Upper lobe of left lung (tissue), 6 donors: ENCODE data around the gene DCTN4. TPM values are rescaled to one million over a fixed set of nuclear protein-coding genes. Genes with fewer than 3 reads are reported as not detected.
A peak's percentile ranks its signal among the peaks of the same experiment; 100 is the strongest.
"Not testable (repeated sequence)": the region's sequence is repeated elsewhere in the genome, so short reads cannot be mapped to it uniquely, and the experiment has no call there.

Source experiments
- ATAC-seq, 2 donors: fragments of 200-7000 bp; cut with Tn5 transposase; one replicate each; pipeline ENCODE4 v1.9.1; 2022; ENCODE audit warnings: mild to moderate bottlenecking in 2 of 2, moderate library complexity in 2 of 2; ENCODE audit not compliant: low FRiP score in 2 of 2
- DNase-seq, 2 donors: peaks; one replicate each; pipeline ENCODE4 v3.0.0-alpha.2; 2019 to 2020
- H3K27ac ChIP-seq, 4 donors: fragments of 200-600 bp; sonication (generic); one replicate each; pipeline ENCODE4 v1.5.1; 2016 to 2019
- H3K27me3 ChIP-seq, 4 donors: fragments of 200-600 bp; sonication (generic); one replicate each; pipeline ENCODE4 v1.5.1; 2017 to 2019
- H3K36me3 ChIP-seq, 4 donors: fragments of 200-600 bp; sonication (generic); one replicate each; pipeline ENCODE4 v1.5.1; 2016 to 2019
- H3K4me1 ChIP-seq, 4 donors: fragments of 200-600 bp; sonication (generic); one replicate each; pipeline ENCODE4 v1.5.1; 2018 to 2019
- H3K4me3 ChIP-seq, 4 donors: fragments of 200-600 bp; sonication (generic); one replicate each; pipeline ENCODE4 v1.5.1; 2017 to 2019; ENCODE audit warnings: mild to moderate bottlenecking in 2 of 4, moderate library complexity in 1 of 4
- H3K9me3 ChIP-seq, 4 donors: fragments of 200-600 bp; sonication (generic); one replicate each; pipeline ENCODE4 v1.5.1; 2018 to 2019
- EP300 ChIP-seq, 4 donors: sonication (generic); formaldehyde crosslinking; IDR thresholded peaks; one replicate each; pipeline ENCODE4 v1.5.1; 2017; ENCODE audit warnings: antibody characterized with exemption in 4 of 4, control low read depth in 2 of 4
- POLR2A ChIP-seq, 4 donors: fragments of 450-650 bp; IDR thresholded peaks; one replicate each; pipeline ENCODE4 v1.5.1; 2016 to 2017; ENCODE audit warnings: antibody characterized with exemption in 4 of 4, mild to moderate bottlenecking in 2 of 4
- POLR2AphosphoS5 ChIP-seq, 2 donors: sonication (generic); formaldehyde crosslinking; IDR thresholded peaks; one replicate each; pipeline ENCODE4 v1.5.1; 2017; ENCODE audit warnings: antibody characterized with exemption in 2 of 2
- WGBS, 2 donors: methylation state at CpG; one replicate each; pipeline ENCODE4 v1.1.5; 2017 to 2018; 5-methylcytosine and 5-hydroxymethylcytosine counted together
- total RNA-seq, 6 donors: library from RNA; depleted of rRNA in 4 of 6; stranded (reverse); fragments of >200 nt in 4 of 6; gene quantifications; one replicate each; pipeline versions ENCODE4 v1.1.0 to v1.2.1, GENCODE V29; 2016 to 2021
- TF ChIP-seq, protein P1 (sequence below), 6 experiments: fragments of 450-650 bp in 4 of 6; fragments of 200-600 bp in 2 of 6; sonication (generic) in 2 of 6; IDR thresholded peaks; one replicate each; pipeline ENCODE4 v1.5.1; 2016 to 2019; ENCODE audit warnings: antibody characterized with exemption in 6 of 6
- donor health status: DM: no; HTN: no; CAD: no; lungs with moderate emphysema.
- donor health status: DM: no; HTN: yes; CAD: no; lungs with severe emphysema.

Gene DCTN4
- total RNA-seq, 6 donors from 2014 or later = 37.8 to 111 (median 71.4) TPM

DNA sequence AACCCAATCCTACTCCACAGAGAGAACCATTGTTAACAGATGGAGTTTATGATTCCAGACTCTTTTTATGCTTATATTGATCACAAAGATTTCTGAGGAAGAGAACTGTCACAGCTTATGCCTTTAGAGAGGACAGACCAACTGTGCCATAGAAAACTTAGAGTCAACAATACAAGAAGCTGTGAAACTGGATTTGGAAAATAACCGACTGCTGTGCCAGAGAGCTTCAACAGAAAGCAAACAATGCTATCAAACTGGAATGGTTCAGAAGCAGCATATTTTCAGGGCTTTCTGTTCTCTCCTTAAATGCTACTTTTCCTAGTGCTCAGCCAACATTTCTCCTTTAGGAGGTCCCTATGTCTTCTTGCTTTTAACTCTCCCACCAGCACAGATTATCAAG, 5.0 kb downstream of the DCTN4 start:
- ATAC-seq = no peak
- Histone ChIP-seq H3K4me1 (peaks cover 42 to 60% (median 44%) of the 10 kb centered on the region in 4 donors), H3K36me3 (peaks cover 7 to 61% (median 30%) of the 10 kb centered on the region in 4 donors), H3K9me3 (no peaks in the 10 kb centered on the region), H3K27ac (peak overlapping the region; percentile 12 to 76 (median 50)), H3K27me3 (no peaks in the 10 kb centered on the region), H3K4me3 (no peak overlapping the region)
- no peak for DNase-seq
- TF ChIP-seq EP300 (IDR thresholded peaks at IDR 0.05) (no peak), POLR2AphosphoS5 (IDR thresholded peaks at IDR 0.05) (no peak)
- TF ChIP-seq, protein P1, sequence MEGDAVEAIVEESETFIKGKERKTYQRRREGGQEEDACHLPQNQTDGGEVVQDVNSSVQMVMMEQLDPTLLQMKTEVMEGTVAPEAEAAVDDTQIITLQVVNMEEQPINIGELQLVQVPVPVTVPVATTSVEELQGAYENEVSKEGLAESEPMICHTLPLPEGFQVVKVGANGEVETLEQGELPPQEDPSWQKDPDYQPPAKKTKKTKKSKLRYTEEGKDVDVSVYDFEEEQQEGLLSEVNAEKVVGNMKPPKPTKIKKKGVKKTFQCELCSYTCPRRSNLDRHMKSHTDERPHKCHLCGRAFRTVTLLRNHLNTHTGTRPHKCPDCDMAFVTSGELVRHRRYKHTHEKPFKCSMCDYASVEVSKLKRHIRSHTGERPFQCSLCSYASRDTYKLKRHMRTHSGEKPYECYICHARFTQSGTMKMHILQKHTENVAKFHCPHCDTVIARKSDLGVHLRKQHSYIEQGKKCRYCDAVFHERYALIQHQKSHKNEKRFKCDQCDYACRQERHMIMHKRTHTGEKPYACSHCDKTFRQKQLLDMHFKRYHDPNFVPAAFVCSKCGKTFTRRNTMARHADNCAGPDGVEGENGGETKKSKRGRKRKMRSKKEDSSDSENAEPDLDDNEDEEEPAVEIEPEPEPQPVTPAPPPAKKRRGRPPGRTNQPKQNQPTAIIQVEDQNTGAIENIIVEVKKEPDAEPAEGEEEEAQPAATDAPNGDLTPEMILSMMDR (IDR thresholded peaks at IDR 0.05) = no peak
- 70 to 71% methylated on average over 1 of the region's 1 CpG for WGBS, 2 donors

DNA sequence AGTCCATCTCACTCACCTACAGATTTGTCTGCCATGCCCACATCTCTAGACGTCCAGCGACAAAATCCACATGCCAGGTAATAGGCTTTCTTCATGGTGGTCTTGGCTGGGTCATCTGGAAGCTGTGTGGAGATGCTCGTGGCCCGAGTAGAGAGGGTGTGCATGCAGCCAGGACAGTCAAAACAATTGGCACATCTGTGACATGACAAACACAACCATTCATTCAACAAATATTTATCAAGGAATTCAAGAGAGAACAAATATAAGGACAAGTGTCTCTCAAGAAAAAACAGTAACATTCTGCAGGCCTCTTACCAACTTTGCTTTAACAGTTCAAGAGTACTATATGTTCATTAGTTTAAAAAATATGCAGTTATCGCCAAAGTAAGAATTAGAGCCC, 5.4 kb downstream of the DCTN4 start:
- Histone ChIP-seq H3K27ac (peak overlapping the region; percentile 12 to 76 (median 50)), H3K4me3 (no peak overlapping the region), H3K36me3 (peaks cover 7 to 61% (median 30%) of the 10 kb centered on the region in 4 donors), H3K27me3 (no peaks in the 10 kb centered on the region), H3K4me1 (peaks cover 42 to 60% (median 44%) of the 10 kb centered on the region in 4 donors), H3K9me3 (no peaks in the 10 kb centered on the region)
- WGBS, 2 donors = 67 to 77% methylated on average over 5 of the region's 5 CpGs
- ATAC-seq (no peak), DNase-seq (no peak)
- TF ChIP-seq, protein P1 (IDR thresholded peaks at IDR 0.05) = no peak

DNA sequence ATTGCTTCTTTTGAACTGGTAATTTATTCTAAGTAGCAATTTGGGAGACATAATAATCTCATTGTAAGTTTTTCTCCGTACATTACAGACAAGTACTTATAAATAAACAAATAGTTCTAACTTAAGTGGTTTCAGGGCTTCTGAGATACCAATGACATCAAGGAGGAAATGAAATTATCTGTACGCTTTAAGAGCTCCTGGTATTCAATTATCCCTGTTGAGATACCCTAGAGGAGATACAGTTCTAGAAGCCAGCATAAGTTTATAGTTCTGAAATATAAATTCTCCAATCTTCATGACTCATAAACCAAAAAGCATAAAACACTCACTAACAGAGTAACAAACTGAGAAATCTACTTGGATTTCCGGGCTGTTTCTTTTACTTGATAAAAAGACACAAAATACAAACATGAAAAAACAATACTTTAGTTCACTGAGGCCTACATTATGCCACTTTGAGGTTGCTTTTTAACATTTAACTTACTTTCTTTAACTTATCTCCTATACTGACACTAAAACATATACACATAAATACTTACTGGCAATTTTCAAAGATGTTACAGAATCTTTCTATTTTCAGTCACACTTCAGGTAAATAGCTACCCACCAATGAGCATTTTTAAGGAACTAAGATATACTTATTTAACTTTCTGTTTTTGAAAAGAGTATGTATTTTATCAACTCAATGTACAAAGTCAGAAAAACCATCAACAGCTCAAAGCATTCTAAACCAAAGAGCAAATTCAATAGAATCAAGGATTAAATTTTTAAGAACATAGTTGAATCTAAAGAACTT, 7.5 kb downstream of the DCTN4 start:
- WGBS, 2 donors = 53 to 58% methylated on average over 3 of the region's 3 CpGs
- no peak for ATAC-seq
- TF ChIP-seq POLR2A (IDR thresholded peaks at IDR 0.05) (no peak), EP300 (IDR thresholded peaks at IDR 0.05) (no peak), POLR2AphosphoS5 (IDR thresholded peaks at IDR 0.05) (no peak)
- TF ChIP-seq, protein P1 (IDR thresholded peaks at IDR 0.05) = no peak
- Histone ChIP-seq H3K4me3 (no peak overlapping the region), H3K36me3 (peaks cover 7 to 60% (median 30%) of the 10 kb centered on the region in 4 donors), H3K27ac (peak overlapping the region in 3 of 4 donors; percentile 1 to 37 (median 22)), H3K27me3 (no peaks in the 10 kb centered on the region), H3K4me1 (peaks cover 26 to 45% (median 34%) of the 10 kb centered on the region in 4 donors), H3K9me3 (no peaks in the 10 kb centered on the region)
- DNase-seq = no peak

DNA sequence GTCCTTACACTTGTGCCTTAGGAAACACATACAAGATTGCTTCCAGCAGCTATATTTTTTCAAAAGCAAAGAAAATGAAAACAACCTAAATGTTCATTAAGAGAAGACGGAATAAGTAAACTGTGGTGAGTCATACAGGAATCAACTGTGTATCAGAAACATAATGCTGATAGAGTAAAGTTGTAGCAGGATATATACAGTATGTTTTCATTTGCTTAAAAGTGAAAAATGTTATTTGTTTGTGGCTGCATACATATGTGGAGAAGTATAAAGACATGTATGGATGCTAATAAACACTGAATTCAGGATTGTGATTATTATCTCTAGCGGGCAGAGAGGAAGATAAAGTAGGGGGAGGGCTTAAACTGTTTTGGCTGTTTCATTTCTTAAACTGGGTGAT, 8.3 kb downstream of the DCTN4 start:
- ATAC-seq (no peak), DNase-seq (no peak)
- no peak for TF ChIP-seq EP300 (IDR thresholded peaks at IDR 0.05)
- TF ChIP-seq POLR2AphosphoS5 (IDR thresholded peaks at IDR 0.05) = no peak
- Histone ChIP-seq H3K4me3 (no peak overlapping the region), H3K9me3 (no peaks in the 10 kb centered on the region), H3K27me3 (no peaks in the 10 kb centered on the region), H3K36me3 (peaks cover 7 to 52% (median 25%) of the 10 kb centered on the region in 4 donors), H3K27ac (peak overlapping the region in 2 of 4 donors; percentile 22 to 37), H3K4me1 (peaks cover 24 to 37% (median 29%) of the 10 kb centered on the region in 4 donors)
- 46 to 52% methylated on average over 2 of the region's 2 CpGs for WGBS, 2 donors

DNA sequence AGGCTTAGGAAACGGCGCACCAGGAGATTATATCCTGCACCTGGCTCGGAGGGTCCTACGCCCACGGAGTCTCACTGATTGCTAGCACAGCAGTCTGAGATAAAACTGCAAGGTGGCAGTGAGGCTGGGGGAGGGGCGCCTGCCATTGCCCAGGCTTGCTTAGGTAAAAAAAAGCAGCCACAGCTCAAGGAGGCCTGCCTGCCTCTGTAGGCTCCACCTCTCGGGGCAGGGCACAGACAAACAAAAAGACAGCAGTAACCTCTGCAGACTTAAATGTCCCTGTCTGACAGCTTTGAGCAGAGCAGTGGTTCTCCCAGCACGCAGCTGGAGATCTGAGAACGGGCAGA, 15.7 kb downstream of the DCTN4 start:
- not testable (repeated sequence) for H3K27ac ChIP-seq, DNase-seq, H3K4me3 ChIP-seq, ATAC-seq, H3K9me3 ChIP-seq, H3K4me1 ChIP-seq, H3K27me3 ChIP-seq
- WGBS, 2 donors = 84 to 92% methylated on average over 5 to 9 of the region's 9 CpGs
- H3K36me3 ChIP-seq = peaks cover 2 to 28% (median 8%) of the 10 kb centered on the region in 4 donors

DNA sequence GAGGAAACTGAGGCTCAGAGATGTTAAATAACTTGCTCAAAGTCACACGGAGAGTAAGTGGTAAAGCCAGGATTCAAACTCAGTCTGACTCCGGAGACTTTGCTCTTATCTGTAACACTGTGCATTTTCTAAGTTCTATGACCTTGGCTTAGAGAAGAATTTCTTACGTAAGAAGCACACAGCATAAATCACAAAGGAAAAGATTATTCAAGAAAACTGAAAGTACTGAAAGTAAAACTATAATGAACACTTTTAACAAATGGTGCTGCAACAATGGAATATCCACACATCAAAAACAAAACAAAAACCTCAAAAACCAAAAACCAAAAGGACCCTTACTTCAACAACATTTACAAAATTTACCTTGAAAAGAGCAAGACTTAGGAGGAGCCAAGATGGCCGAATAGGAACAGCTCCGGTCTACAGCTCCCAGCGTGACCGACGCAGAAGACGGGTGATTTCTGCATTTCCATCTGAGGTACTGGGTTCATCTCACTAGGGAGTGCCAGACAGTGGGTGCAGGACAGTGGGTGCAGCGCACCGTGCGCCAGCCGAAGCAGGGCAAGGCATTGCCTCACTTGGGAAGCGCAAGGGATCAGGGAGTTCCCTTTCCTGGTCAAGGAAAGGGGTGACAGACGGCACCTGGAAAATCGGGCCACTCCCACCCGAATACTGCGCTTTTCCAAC, 16.2 kb downstream of the DCTN4 start:
- not testable (repeated sequence) for H3K9me3 ChIP-seq, ATAC-seq, H3K27ac ChIP-seq, H3K4me3 ChIP-seq, H3K27me3 ChIP-seq
- WGBS, 2 donors = 86 to 96% methylated on average over 18 of the region's 18 CpGs
- peaks cover 0 to 12% (median 0%) of the 10 kb centered on the region in 4 donors for H3K4me1 ChIP-seq
- DNase-seq = peak in 1 of 2 donors; percentile 64
- H3K36me3 ChIP-seq = peaks cover 2 to 28% (median 8%) of the 10 kb centered on the region in 4 donors
